Gastroesophageal sphincter (tissue), 3 donors: ENCODE measurements around the gene SLK.

Experiments
- CTCF ChIP-seq, 4 experiments: fragments of 200-600 bp in 2 of 4; fragments of 450-650 bp in 2 of 4; sonication (generic) in 1 of 4; IDR thresholded peaks; one replicate each; pipeline ENCODE4 v1.5.1; 2017 to 2019; ENCODE audit warnings: antibody characterized with exemption in 4 of 4, mild to moderate bottlenecking in 2 of 4, moderate library complexity in 2 of 4
- EP300 ChIP-seq: sonication (generic); formaldehyde crosslinking; IDR thresholded peaks from one replicate; pipeline ENCODE4 v1.6.1; 2017; ENCODE audit warnings: antibody characterized with exemption, mild to moderate bottlenecking
- POLR2A ChIP-seq, 2 donors: fragments of 450-650 bp; IDR thresholded peaks; one replicate each; pipeline ENCODE4 v1.6.1; 2017; ENCODE audit warnings: antibody characterized with exemption in 2 of 2, mild to moderate bottlenecking in 2 of 2, moderate library complexity in 1 of 2

- TF ChIP-seq EP300 (no peak), POLR2A (IDR thresholded peaks at IDR 0.05) (no peak), CTCF (IDR thresholded peaks at IDR 0.05) (no peak)
Observed at GRCh38 chr10:103979530-103979929, 12.6 kb downstream of the SLK start.
